GM12878 (cell line): ENCODE data around the gene CINP. TPM values are rescaled to one million over a fixed set of nuclear protein-coding genes. Genes with fewer than 3 reads are reported as not detected.

Experiments used
- ATAC-seq: fragments of 200-7000 bp; cut with Tn5 transposase; 3 replicates; pipeline ENCODE4 v1.9.1; 2020; ENCODE audit warnings: mild to moderate bottlenecking, moderate library complexity
- BruUV-seq: library from RNA; stranded (reverse); fragments of 400-500 nt; replicated peaks from 2 replicates; lab custom pipeline; 2021; lab: Mats Ljungman, UMichigan
- CTCF ChIA-PET: fragments of 300-600 bp; sonication (Branson Sonifier 250); formaldehyde crosslinking; extraction: SDS; loops from one replicate; lab custom pipeline; 2021; ENCODE audit warnings: inconsistent platforms; lab: Yijun Ruan, JAX
- POLR2A ChIA-PET: fragments of 350-600 bp; formaldehyde crosslinking; extraction: SDS; loops from one replicate; lab custom pipeline; 2021; ENCODE audit warnings: inconsistent platforms; lab: Charles Lee
- RAD21 ChIA-PET: fragments of 300-600 bp; sonication (Branson Sonifier 250); formaldehyde crosslinking; loops from one replicate; lab custom pipeline; 2023; ENCODE audit warnings: antibody characterized with exemption; ENCODE audit not compliant: unreplicated experiment; lab: Charles Lee
- SMC1A ChIA-PET: fragments of 300-600 bp; sonication (Branson Sonifier 250); formaldehyde crosslinking; loops from one replicate; lab custom pipeline; 2023; ENCODE audit not compliant: unreplicated experiment, uncharacterized antibody; lab: Charles Lee
- DNase-seq: peaks from one replicate; pipeline ENCODE4 v3.0.0-alpha.2; 2011; ENCODE audit warnings: low read depth, low spot score
- FAIRE-seq: peaks from 3 replicates; lab custom pipeline; 2011; peaks lifted over from hg19 to GRCh38; lab: Jason Lieb, UNC
- H2AFZ ChIP-seq: 2 replicates; pipeline ENCODE4 v1.6.0; 2011; ENCODE audit warnings: low read depth, low read length, control low read depth; ENCODE audit not compliant: control insufficient read depth
- H3K27ac ChIP-seq: 2 replicates; pipeline ENCODE4 v1.5.1; 2011; ENCODE audit warnings: control low read depth; ENCODE audit not compliant: control insufficient read depth, insufficient read depth
- H3K27me3 ChIP-seq, 2 experiments: replicated peaks in 1 of 2; 2 replicates each; pipeline versions ENCODE4 v1.6.0 to v1.6.1; 2011; ENCODE audit warnings: low read length in 1 of 2; ENCODE audit not compliant: control insufficient read depth in 2 of 2, insufficient read depth in 2 of 2
- H3K36me3 ChIP-seq, 2 experiments: 2 replicates each; pipeline ENCODE4 v1.5.1; 2011; ENCODE audit warnings: low read length in 1 of 2; ENCODE audit not compliant: control insufficient read depth in 2 of 2, insufficient read depth in 2 of 2
- H3K4me1 ChIP-seq: 2 replicates; pipeline ENCODE4 v1.6.1; 2011; ENCODE audit warnings: mild to moderate bottlenecking, low read length, moderate library complexity, mixed read lengths; ENCODE audit not compliant: control insufficient read depth, insufficient read depth
- H3K4me2 ChIP-seq: 2 replicates; pipeline ENCODE4 v1.6.0; 2011; ENCODE audit warnings: control low read depth; ENCODE audit not compliant: control insufficient read depth, insufficient read depth
- H3K4me3 ChIP-seq: fragments of 200-600 bp; sonication (generic); 2 replicates; pipeline ENCODE4 v1.5.1; 2016
- H3K79me2 ChIP-seq: 2 replicates; pipeline ENCODE4 v1.6.0; 2011; ENCODE audit warnings: low read length; ENCODE audit not compliant: control insufficient read depth, insufficient read depth
- H3K9ac ChIP-seq: 2 replicates; pipeline ENCODE4 v1.8.0; 2011; ENCODE audit warnings: low read length, control low read depth, mixed read lengths; ENCODE audit not compliant: control insufficient read depth, insufficient read depth
- H3K9me3 ChIP-seq: replicated peaks from 3 replicates; pipeline ENCODE4 v1.5.1; 2011; ENCODE audit warnings: mild to moderate bottlenecking, low read length; ENCODE audit not compliant: control insufficient read depth, insufficient read depth
- H4K20me1 ChIP-seq: 2 replicates; pipeline ENCODE4 v1.6.0; 2011; ENCODE audit not compliant: control insufficient read depth, insufficient read depth
- CBFB ChIP-seq: IDR thresholded peaks from 2 replicates; pipeline ENCODE4 v1.6.1; 2016; ENCODE audit warnings: antibody characterized with exemption, low read depth
- CREB1 ChIP-seq: IDR thresholded peaks from 2 replicates; pipeline ENCODE4 v1.6.1; 2012; ENCODE audit warnings: low read depth, mild to moderate bottlenecking, inconsistent platforms
- HDAC2 ChIP-seq: fragments of 200-600 bp; sonication (generic); IDR thresholded peaks from 2 replicates; pipeline ENCODE4 v1.6.1; 2017
- MEF2B ChIP-seq: fragments of 450-650 bp; IDR thresholded peaks from 2 replicates; pipeline ENCODE4 v1.6.1; 2018; ENCODE audit warnings: mild to moderate bottlenecking, moderate library complexity; ENCODE audit not compliant: partially characterized antibody, poor library complexity, severe bottlenecking
- NR2F1 ChIP-seq: fragments of 450-650 bp; conservative IDR thresholded peaks from 2 replicates; pipeline ENCODE4 v1.6.1; 2017; ENCODE audit warnings: mild to moderate bottlenecking
- PAX5 ChIP-seq: IDR thresholded peaks from 2 replicates; pipeline ENCODE4 v1.6.1; 2011; ENCODE audit warnings: low read depth, low read length, borderline replicate concordance
- RUNX3 ChIP-seq: IDR thresholded peaks from 2 replicates; pipeline ENCODE4 v1.6.1; 2012; ENCODE audit warnings: low read length, inconsistent platforms
- SMAD1 ChIP-seq: fragments of 450-650 bp; IDR thresholded peaks from 2 replicates; pipeline ENCODE4 v1.6.1; 2018; ENCODE audit warnings: mild to moderate bottlenecking, low read depth; ENCODE audit not compliant: partially characterized antibody
- SP1 ChIP-seq: IDR thresholded peaks from one replicate; pipeline ENCODE4 v1.6.1; 2011; ENCODE audit warnings: low read depth, low read length
- STAT1 ChIP-seq: fragments of 450-650 bp; conservative IDR thresholded peaks from 2 replicates; pipeline ENCODE4 v1.6.1; 2014; ENCODE audit warnings: antibody characterized with exemption, mild to moderate bottlenecking
- STAT3 ChIP-seq: IDR thresholded peaks from 2 replicates; pipeline ENCODE4 v1.6.1; 2011; ENCODE audit warnings: low read depth, low read length, improper control_type of control experiment
- SUPT20H ChIP-seq: IDR thresholded peaks from 2 replicates; pipeline ENCODE4 v1.6.1; 2011; ENCODE audit warnings: low read depth, mild to moderate bottlenecking, low read length, moderate library complexity, borderline replicate concordance; ENCODE audit not compliant: control insufficient read depth
- ZNF207 ChIP-seq: fragments of 450-650 bp; IDR thresholded peaks from 2 replicates; pipeline ENCODE4 v1.6.1; 2014; ENCODE audit warnings: antibody characterized with exemption, mild to moderate bottlenecking, borderline replicate concordance
- WGBS: methylation state at CpG from one replicate; pipeline ENCODE4 v1.1.6; 2016; ENCODE audit warnings: low lambda C conversion rate; ENCODE audit not compliant: insufficient replicate concordance, insufficient coverage; ENCODE audit errors: missing lambda C conversion rate; 5-methylcytosine and 5-hydroxymethylcytosine counted together
- in situ Hi-C: fragments of 300-500 bp; cut with MboI; formaldehyde crosslinking; loops from 9 replicates; pipeline ENCODE4 v1.14.3; 2018; ENCODE audit warnings: mixed read lengths
- intact Hi-C: fragments of 100-400 bp; cut with micrococcal nuclease; formaldehyde crosslinking; loops from one replicate; pipeline ENCODE4 v1.14.2; 2022; ENCODE audit not compliant: unreplicated experiment
- polyA plus RNA-seq, 11 experiments: library from polyadenylated mRNA; depleted of rRNA in 4 of 11; unstranded in 6 of 11; stranded (reverse) in 5 of 11; fragments of >200 nt; fragmentation: Nextera tagmentation in 4 of 11; fragmentation: Illumina TruSeq in 1 of 11; extraction: Ambion mirVana in 4 of 11; extraction: Trizol in 1 of 11; gene quantifications; 1 replicate in 1 of 11; 2 replicates in 10 of 11; pipeline versions ENCODE4 v1.2.1 to v1.2.3, GENCODE V29; 2011 to 2016; ENCODE audit warnings: inconsistent platforms in 2 of 11, missing spikeins in 2 of 11, low read depth in 1 of 11
- total RNA-seq, 4 experiments: library from RNA; depleted of rRNA in 3 of 4; stranded (reverse); fragments of >200 nt in 3 of 4; fragmentation: Illumina TruSeq in 1 of 4; extraction: Trizol in 1 of 4; gene quantifications; 2 replicates each; pipeline versions ENCODE4 v1.2.1 to v1.2.3, GENCODE V29; 2013 to 2021
- TF ChIP-seq, protein P1 (sequence below): fragments of 450-650 bp; IDR thresholded peaks from 2 replicates; pipeline ENCODE4 v1.6.1; 2014; ENCODE audit warnings: mild to moderate bottlenecking
- TF ChIP-seq, protein P2 (sequence below): fragments of 450-650 bp; IDR thresholded peaks from 2 replicates; pipeline ENCODE4 v1.6.1; 2016; ENCODE audit warnings: mild to moderate bottlenecking
- TF ChIP-seq, protein P3 (sequence below): fragments of 150-350 bp; IDR thresholded peaks from 2 replicates; pipeline ENCODE4 v1.6.1; 2016; ENCODE audit warnings: low read depth, low read length
- TF ChIP-seq, protein P4 (sequence below): fragments of 450-650 bp; IDR thresholded peaks from 2 replicates; pipeline ENCODE4 v1.6.1; 2017; ENCODE audit warnings: mild to moderate bottlenecking, moderate library complexity

CINP gene
- total and polyA plus RNA-seq, 10 of the 15 experiments (the other 5 are each of a cell fraction or from before 2014, with no cell fraction given): 45.4 to 73.3 (median 52.9) TPM

DNA sequence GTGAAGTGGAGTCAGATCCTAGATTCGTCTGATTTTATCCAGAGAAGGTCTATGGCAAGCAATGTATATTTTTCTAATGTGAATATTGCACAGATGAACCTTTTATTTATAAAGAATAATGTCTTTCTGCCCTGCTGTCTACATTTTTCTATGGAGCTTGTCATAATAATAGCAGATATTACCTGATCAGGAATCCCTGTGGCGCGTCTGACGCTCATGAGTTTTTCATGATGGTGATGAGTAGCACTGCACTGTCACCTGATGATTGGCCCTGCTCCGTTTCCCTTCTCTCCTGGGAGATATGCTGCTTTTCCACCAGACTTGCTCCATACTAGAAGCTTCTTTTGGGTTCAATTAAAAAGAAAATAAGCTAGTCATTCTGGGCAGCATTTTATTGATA is 20.5 kb downstream of the CINP start:
- no peak for ATAC-seq
- Histone ChIP-seq H3K9ac (no peak overlapping the region), H3K4me2 (no peak overlapping the region), H4K20me1 (no peaks in the 10 kb centered on the region), H3K4me1 (no peaks in the 10 kb centered on the region), H3K36me3 (peaks cover 0 to 8% of the 10 kb centered on the region in 2 experiments; a peak in 3 of 4 replicates), H3K4me3 (no peak overlapping the region), H3K27ac (no peak overlapping the region), H2AFZ (no peak overlapping the region), H3K79me2 (no peaks in the 10 kb centered on the region), H3K27me3 (no peaks in the 10 kb centered on the region), H3K9me3 (no peaks in the 10 kb centered on the region)
- CTCF ChIA-PET: no interaction called here
- RAD21 ChIA-PET: no interaction called here
- 83% methylated on average over 5 of the region's 5 CpGs for WGBS
- no peak for FAIRE-seq
- POLR2A ChIA-PET: no interaction called here
- no peak for DNase-seq
- intact Hi-C loops (no loop called here), in situ Hi-C loops (no loop called here)
- BruUV-seq: no TSS peak
- SMC1A ChIA-PET: interaction anchor here (1.0 kb wide), 1 partner anchor 14 kb away, joined by 3 read pairs; no protein-coding TSS in a partner anchor
- no peak for TF ChIP-seq ZNF207
- no peak for TF ChIP-seq PAX5
- TF ChIP-seq RUNX3: no peak
- TF ChIP-seq, protein P1, sequence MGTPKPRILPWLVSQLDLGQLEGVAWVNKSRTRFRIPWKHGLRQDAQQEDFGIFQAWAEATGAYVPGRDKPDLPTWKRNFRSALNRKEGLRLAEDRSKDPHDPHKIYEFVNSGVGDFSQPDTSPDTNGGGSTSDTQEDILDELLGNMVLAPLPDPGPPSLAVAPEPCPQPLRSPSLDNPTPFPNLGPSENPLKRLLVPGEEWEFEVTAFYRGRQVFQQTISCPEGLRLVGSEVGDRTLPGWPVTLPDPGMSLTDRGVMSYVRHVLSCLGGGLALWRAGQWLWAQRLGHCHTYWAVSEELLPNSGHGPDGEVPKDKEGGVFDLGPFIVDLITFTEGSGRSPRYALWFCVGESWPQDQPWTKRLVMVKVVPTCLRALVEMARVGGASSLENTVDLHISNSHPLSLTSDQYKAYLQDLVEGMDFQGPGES: no peak
- TF ChIP-seq STAT1: no peak
- TF ChIP-seq SMAD1: no peak
- no peak for TF ChIP-seq CREB1
- no peak for TF ChIP-seq STAT3
- TF ChIP-seq SUPT20H: no peak
- no peak for TF ChIP-seq NR2F1
- TF ChIP-seq, protein P2, sequence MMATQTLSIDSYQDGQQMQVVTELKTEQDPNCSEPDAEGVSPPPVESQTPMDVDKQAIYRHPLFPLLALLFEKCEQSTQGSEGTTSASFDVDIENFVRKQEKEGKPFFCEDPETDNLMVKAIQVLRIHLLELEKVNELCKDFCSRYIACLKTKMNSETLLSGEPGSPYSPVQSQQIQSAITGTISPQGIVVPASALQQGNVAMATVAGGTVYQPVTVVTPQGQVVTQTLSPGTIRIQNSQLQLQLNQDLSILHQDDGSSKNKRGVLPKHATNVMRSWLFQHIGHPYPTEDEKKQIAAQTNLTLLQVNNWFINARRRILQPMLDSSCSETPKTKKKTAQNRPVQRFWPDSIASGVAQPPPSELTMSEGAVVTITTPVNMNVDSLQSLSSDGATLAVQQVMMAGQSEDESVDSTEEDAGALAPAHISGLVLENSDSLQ: no peak
- TF ChIP-seq CBFB: no peak
- TF ChIP-seq SP1: no peak
- no peak for TF ChIP-seq HDAC2
- TF ChIP-seq, protein P3, sequence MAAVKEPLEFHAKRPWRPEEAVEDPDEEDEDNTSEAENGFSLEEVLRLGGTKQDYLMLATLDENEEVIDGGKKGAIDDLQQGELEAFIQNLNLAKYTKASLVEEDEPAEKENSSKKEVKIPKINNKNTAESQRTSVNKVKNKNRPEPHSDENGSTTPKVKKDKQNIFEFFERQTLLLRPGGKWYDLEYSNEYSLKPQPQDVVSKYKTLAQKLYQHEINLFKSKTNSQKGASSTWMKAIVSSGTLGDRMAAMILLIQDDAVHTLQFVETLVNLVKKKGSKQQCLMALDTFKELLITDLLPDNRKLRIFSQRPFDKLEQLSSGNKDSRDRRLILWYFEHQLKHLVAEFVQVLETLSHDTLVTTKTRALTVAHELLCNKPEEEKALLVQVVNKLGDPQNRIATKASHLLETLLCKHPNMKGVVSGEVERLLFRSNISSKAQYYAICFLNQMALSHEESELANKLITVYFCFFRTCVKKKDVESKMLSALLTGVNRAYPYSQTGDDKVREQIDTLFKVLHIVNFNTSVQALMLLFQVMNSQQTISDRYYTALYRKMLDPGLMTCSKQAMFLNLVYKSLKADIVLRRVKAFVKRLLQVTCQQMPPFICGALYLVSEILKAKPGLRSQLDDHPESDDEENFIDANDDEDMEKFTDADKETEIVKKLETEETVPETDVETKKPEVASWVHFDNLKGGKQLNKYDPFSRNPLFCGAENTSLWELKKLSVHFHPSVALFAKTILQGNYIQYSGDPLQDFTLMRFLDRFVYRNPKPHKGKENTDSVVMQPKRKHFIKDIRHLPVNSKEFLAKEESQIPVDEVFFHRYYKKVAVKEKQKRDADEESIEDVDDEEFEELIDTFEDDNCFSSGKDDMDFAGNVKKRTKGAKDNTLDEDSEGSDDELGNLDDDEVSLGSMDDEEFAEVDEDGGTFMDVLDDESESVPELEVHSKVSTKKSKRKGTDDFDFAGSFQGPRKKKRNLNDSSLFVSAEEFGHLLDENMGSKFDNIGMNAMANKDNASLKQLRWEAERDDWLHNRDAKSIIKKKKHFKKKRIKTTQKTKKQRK: no peak
- TF ChIP-seq MEF2B: no peak
- TF ChIP-seq, protein P4, sequence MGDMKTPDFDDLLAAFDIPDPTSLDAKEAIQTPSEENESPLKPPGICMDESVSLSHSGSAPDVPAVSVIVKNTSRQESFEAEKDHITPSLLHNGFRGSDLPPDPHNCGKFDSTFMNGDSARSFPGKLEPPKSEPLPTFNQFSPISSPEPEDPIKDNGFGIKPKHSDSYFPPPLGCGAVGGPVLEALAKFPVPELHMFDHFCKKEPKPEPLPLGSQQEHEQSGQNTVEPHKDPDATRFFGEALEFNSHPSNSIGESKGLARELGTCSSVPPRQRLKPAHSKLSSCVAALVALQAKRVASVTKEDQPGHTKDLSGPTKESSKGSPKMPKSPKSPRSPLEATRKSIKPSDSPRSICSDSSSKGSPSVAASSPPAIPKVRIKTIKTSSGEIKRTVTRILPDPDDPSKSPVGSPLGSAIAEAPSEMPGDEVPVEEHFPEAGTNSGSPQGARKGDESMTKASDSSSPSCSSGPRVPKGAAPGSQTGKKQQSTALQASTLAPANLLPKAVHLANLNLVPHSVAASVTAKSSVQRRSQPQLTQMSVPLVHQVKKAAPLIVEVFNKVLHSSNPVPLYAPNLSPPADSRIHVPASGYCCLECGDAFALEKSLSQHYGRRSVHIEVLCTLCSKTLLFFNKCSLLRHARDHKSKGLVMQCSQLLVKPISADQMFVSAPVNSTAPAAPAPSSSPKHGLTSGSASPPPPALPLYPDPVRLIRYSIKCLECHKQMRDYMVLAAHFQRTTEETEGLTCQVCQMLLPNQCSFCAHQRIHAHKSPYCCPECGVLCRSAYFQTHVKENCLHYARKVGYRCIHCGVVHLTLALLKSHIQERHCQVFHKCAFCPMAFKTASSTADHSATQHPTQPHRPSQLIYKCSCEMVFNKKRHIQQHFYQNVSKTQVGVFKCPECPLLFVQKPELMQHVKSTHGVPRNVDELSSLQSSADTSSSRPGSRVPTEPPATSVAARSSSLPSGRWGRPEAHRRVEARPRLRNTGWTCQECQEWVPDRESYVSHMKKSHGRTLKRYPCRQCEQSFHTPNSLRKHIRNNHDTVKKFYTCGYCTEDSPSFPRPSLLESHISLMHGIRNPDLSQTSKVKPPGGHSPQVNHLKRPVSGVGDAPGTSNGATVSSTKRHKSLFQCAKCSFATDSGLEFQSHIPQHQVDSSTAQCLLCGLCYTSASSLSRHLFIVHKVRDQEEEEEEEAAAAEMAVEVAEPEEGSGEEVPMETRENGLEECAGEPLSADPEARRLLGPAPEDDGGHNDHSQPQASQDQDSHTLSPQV: no peak
